Activated naive CD4-positive, alpha-beta T cell (primary cell): ENCODE results near the gene TMEM117.
"Not testable (repeated sequence)": the region's sequence is repeated elsewhere in the genome, so short reads cannot be mapped to it uniquely, and the experiment has no call there.

Source experiments
- DNase-seq, 4 experiments: peaks; one replicate each; lab custom pipeline; 2025; lab: John Stamatoyannopoulos, UW

Gene TMEM117

DNA sequence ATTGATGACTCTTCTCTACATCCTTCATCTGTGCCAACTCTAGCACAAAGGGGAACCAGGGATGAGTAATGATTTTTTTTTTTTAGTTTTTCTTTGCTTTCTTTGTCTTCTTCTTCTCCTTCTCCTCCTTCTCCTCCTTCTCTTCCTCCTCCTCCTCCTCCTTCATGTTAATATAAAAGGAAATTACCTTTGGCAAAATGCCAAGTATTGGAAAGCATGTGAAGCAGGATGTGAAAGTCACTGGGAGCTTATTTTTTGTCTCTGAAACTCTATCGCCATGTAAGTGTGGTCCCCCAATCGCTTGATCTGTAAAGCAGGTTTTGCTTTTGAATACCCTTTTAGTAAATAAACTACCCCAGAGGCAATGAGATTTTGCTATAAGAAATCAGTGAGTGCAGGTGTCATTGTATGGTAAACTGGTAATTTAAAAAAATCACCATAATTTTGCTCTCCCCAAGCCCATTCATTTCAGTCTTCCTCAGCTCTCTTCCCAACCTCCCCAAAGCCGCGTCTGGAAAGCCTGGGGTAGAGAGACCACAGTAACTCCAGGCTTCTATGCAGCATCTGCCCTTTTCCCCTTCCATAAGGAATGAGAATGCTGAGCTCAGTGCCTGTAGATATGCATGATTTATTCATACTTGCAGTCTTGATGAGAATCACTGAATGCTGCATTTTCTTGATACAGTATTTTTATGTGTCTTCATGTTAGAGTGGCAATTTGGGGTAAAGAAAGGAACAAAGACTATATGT lies 388.7 kb downstream of the TMEM117 start:
- DNase-seq, result no peak

GRCh38 chr12:44225149-44225510 lies 389.2 kb downstream of the TMEM117 start:
- no peak for DNase-seq

DNA sequence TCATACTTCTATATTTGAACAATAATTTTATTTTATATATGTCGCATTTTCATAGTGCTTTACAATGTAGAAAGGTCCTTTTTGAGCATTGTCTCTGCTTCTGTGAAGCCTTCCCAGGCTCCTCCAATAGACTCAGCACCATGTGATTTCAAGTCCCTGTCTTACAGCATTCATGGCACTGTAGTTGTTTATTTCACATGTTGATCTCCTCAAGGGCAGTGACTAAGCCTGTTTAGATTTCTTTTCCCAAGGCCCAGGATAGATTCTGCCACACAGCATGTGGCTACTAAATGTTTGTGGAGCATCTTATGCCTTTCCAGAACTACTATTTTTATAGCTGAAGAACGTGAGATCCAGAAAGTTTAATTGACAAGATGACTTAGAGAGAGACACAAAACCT lies 391.7 kb downstream of the TMEM117 start:
- DNase-seq, result no peak

GRCh38 chr12:44229846-44230245 lies 394.0 kb downstream of the TMEM117 start:
- no peak for DNase-seq

- DNase-seq, result no peak
Measured at GRCh38 chr12:44235674-44236073, 399.8 kb downstream of the TMEM117 start.

DNA sequence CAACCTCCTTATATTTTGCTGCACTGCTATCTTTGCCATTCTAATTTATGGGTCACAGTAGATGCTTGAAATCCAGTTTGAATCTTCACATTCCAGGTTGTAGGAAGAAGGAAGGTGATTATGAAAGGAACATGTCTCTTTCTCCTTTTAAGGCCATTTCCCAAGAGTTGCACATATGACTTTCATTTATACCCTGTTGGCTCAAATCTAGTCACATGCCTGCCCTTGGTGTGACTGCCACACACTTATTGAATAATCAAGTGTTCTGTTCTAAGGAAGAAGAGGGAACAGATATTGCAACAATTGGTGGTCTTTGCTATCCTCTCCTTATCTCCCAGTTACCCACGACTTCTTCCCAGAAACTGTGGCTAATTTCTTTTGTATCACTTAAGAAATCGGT lies 404.3 kb downstream of the TMEM117 start:
- no peak for DNase-seq

DNA sequence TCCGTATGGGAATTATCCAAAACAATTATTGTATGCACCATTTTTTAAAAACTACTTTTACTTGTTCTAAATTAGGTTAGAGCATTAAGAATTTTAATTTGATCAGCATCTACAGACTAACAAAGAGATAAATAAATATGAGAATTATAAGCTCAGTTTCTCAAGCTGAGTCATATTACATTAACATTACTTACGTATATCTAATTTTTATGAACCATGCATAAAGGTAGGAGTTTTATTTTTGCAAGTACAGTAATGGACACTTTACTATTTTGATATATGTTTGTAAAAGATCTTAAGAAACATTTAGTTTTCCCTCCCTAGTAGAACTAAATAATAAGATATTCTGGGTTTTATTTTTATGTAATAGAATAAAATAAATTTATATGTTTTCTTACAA lies 410.1 kb downstream of the TMEM117 start:
- DNase-seq, result no peak

- DNase-seq, result no peak
Measured at GRCh38 chr12:44246482-44247105, 410.7 kb downstream of the TMEM117 start.

DNA sequence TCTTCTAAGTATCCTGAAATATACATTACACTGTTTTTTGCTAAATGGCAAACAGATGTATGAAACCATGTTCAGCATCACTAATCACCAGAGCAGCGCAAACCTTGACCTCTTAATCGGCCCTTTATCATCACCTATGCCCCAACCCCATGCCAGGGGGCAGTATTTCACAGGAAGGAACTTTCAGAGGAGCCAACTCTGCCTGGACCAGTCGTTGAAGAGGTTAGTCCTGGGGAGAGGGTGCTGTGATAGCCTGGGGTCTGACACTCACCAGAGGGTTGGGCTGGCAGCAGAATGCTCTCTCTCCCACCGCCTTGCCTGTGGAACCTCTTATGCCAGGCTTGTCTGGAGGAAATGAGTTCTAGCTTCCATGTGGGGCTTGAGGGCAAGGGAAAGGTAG lies 411.7 kb downstream of the TMEM117 start:
- DNase-seq, result no peak

DNA sequence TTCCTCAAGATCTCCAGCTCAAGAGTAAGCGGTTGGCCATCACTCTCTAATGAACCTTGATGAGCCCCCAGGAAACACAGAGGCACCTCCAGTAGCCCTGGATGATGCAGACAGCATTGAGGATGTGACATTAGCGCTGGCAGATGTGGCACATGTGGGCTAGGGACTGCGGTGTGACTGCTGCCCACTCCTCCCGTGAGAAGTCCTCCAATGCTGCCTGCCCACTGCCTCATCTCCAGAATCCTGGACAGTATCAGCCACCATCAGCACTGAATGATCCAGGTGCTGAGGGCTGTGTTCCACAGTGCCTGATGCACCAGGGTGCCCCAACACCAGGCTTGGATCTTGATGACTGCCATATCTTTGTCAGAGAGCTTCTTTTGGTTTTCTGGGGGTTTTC lies 412.6 kb downstream of the TMEM117 start:
- no peak for DNase-seq

GRCh38 chr12:44250440-44250839 lies 414.6 kb downstream of the TMEM117 start:
- not testable (repeated sequence) for DNase-seq

- no peak for DNase-seq
Measured at GRCh38 chr12:44253338-44253856, 417.5 kb downstream of the TMEM117 start.

- DNase-seq, result no peak
Measured at GRCh38 chr12:44258246-44258645, 422.4 kb downstream of the TMEM117 start.

DNA sequence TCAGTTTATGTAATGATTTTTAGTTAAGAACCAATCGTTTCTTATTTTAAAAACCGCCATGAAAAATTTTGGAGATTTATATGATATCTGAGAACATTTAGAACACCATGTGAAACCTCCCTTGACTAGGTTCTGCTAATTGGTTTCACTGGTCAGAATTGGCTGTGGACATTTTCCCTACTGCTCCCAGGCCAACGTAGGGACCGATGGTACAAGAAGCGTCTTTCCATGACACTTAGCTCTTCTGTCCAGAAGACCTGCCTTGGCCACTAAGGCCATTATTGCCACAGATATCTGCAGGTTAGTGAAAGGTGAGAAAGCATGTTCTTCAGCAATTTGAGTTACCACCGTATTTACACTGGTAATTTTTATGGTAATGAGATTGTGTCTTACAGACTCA lies 424.0 kb downstream of the TMEM117 start:
- DNase-seq, result no peak

GRCh38 chr12:44260581-44260980 lies 424.7 kb downstream of the TMEM117 start:
- no peak for DNase-seq

- no peak for DNase-seq
Measured at GRCh38 chr12:44285321-44285960, 449.6 kb downstream of the TMEM117 start.

DNA sequence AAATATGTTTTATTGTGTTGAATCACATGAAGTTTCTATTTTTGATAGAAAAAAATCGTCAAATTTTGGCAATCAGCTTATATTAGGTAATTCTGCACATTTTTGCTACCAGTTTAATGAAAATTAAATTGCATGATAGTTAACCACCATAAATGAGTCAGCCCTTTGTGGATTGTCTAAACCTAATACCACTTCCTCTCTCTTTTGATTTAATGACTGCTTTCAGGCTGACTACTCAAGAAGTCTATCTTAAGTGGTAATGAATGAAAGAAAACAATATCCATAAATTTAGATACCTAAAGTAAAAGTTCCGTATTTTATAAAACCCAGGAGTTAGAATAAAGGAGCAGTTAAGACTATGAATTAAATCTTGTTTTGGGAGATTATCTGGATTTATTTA lies 450.5 kb downstream of the TMEM117 start:
- DNase-seq, result no peak

DNA sequence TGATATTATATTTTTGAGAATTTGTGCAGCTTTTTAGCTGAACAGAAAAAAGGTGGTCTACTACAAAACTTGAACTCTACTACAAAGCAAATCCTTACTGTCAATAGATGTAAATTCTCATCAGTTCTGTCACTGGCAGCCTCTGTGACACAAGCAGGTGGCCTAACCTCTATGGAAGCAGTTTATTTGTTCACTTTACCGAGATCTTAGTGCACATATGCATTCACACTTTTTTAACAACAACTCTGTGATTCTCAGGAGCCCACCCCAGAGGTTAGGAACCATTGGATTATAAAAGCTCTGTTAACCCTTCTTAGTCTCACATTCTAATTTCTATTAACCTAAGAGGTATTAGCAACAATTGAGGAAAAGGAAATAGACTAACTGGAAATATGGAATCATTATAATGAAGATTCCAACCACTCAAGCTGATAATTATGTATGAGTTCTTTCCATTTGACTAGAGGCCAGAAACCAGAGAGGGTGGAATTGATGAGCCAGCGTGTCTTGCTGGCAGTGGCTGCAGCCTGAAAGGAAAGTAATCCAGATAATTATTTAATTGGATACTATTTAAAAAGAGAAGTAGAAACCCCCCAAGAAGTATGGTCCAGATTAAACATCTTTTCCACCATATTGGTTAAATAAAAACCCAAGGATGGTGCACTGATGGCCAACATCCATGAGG lies 451.1 kb downstream of the TMEM117 start:
- DNase-seq, result no peak

GRCh38 chr12:44287545-44287944 lies 451.7 kb downstream of the TMEM117 start:
- DNase-seq, result no peak

DNA sequence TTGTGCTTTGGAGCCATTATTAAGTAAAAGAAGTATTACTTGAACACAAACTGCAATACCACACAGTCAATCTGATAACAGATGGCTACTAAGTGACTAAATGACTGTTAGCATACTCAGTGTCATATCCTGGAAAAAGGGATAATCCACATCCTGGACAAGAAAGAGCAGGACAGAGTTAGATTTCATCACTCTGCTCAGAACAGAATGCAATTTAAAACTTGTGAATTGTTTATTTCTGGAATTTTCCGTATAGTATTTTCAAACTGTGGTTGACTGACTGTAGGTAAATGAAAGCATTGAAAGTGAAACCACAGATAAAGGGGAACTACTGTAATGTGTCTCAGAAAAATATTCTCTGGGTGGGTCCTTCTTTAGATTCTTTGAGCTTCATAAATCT lies 458.8 kb downstream of the TMEM117 start:
- no peak for DNase-seq

DNA sequence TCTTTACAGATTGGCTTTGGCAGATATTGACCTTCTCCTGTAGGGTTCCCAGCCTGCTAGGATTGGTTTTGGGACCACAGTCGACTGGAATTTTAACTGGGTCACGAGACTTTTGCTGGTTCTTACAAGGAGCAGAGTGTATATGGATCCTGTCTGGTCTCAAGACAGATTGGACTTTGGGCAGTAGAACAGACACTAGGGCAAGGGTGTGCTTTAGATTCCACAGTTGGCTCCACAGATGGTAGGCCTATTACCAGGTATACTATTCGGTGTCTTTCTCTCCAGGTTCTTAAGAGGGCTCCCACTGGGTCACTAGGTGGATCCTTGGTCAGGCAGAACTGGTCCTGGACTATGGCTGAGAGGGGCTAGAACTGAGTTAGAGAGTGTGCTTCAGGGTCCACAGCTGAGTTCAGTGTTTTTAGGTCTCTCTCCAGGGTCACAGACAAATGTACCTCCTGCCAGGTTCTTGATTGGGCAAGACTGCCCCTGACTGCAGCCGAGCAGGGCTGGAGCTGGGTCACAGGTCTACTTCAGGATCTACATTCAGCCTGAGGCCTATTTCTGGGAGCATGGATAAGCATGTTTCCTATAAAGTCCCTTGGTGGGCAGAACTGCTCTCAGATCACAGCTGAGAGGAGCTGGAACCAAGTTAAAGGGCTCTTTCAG lies 460.2 kb downstream of the TMEM117 start:
- DNase-seq, result no peak

DNA sequence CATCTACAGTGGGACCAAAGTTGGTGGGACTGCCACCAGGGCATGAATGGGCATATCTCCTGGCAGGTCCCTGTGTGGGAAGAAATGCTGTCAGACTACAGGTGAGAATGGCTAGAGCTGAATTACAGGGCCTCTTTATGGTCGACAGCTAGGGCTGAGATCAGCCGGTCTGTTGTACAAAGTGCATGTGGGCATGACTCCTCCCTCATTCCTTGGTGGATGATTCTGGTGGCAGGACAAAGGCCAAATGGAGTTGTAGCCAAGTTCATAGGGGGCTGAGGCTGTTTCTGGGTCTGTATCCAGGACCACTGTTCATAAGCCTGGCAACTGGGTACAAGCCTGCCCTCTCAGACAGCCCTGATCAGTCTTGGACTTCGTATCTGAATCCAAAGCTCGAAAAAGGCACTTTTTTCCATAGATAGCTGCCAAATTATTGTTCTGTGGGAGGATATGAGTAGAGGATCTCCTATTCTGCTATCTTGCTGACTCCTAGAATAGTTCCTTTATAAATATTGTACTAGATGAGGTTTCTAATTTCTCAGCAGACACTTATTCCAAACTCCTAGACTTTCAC lies 460.8 kb downstream of the TMEM117 start:
- DNase-seq, result no peak
